HG03025 (cell line): ENCODE data around the gene KIAA1143.

Experiments
- ATAC-seq: cut with Tn5 transposase; IDR thresholded peaks from one replicate; pipeline ENCODE4 v1.9.1; 2021; ENCODE audit warnings: mild to moderate bottlenecking, moderate library complexity; ENCODE audit not compliant: unreplicated experiment, low FRiP score

Gene KIAA1143

DNA sequence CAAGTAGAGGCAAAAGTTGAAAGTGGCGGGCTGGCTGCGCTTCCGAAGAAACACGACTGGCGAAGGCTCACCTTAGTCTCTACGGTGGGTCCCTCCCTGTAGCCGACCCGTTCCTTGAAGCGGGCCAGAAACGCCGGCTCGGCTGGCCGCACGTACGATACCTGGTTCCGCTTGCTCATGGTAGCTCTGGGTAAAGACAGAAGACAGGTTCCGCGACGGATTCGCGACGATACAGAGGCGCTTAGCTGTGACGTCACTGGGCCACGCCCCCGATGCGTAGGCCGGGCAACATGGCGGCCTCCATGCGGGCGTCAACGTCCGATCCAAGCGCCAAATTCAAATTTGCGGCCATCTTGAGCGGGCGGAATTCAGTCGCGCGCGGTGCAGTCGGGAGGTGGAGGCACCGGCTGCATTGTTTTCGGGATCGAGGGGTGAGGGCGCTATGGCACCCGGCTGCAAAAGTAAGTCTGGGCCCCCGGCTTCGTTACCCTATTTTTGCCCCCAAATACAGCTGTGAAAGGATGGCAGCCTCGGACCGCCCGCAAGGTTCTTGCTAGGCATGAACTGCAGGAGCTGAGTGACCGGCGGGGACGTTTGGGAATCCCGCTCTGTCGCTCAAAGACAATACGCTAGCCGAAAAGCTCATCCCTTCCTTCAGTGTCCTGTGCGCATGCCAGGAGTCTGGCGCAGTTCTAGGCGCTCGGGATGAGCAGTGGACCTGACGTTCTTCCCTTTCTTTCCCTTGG, at the start of gene KIAA1143, which contains the start of gene KIF15:
Gene KIAA1143 (minus strand): TSS at position 196 of the 746 bp plus-strand sequence. CDS start 17 bp downstream, at position 179.
Gene KIF15 (plus strand): TSS at position 371 of the 746 bp plus-strand sequence. CDS start 72 bp downstream, at position 443.
- peak; percentile 80 for ATAC-seq

DNA sequence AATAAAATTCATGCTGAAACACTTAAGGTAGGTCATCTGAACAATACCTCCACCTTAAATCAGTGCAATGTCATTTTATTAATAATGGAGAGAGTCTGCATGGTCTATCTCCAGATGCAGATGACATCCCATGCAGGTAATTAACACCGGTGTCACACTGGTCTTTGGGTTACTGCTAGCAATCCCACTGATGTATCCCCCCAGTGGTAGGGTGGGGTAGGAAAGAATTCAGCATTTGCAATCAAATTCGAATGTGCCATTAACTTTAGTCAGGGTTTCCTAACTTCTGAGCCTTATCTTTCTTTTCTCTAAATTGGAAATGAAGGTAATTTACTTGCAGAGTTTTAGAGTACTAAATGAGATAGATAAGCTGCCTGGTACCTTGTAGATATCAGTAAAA, 44.5 kb upstream of the KIAA1143 start:
- no peak for ATAC-seq

GRCh38 chr3:44803298-44803697, 41.9 kb upstream of the KIAA1143 start:
- no peak for ATAC-seq

DNA sequence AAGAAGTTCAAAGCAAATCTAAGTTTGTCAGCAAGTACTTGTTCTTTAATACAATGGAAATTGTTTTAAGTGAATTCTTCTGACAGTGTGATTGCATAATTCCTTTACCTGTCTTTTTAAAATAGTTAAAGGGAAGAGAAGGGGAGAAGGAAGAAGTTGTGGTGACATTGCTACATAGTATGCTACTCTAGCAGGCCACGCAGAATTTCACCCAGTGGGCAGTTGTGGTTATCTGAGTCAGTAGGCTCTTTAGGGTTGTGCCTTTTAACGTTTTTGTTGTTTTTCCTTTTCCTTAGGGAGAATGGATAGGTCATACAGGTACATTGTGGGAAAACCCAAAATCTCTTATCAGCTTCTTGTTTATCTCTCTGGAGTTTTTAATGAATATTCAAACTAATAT, 40.6 kb upstream of the KIAA1143 start:
- ATAC-seq, result no peak

GRCh38 chr3:44795197-44795596, 33.8 kb upstream of the KIAA1143 start:
- no peak for ATAC-seq

DNA sequence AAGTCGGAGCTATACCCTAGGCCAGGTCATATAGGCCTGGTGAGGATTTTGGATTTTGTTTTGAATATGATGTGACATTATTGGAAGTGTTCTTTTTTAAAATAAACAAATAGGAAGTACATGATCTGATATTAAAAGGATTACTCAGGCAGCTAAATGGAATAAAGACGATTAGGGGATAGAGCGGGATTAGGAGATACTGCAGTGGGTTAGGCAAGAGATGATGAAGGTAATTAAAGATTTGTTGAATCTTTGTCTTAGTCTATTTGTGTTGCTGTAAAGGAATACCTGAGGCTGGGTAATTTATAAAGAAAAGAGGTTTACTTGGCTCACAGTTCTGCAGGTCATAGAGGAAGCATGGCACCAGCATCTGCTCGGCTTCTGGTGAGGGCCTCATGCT, 21.5 kb upstream of the KIAA1143 start:
- no peak for ATAC-seq

GRCh38 chr3:44772099-44772442, 10.7 kb upstream of the KIAA1143 start:
- no peak for ATAC-seq

GRCh38 chr3:44771424-44772098, 10.1 kb upstream of the KIAA1143 start:
- no peak for ATAC-seq

DNA sequence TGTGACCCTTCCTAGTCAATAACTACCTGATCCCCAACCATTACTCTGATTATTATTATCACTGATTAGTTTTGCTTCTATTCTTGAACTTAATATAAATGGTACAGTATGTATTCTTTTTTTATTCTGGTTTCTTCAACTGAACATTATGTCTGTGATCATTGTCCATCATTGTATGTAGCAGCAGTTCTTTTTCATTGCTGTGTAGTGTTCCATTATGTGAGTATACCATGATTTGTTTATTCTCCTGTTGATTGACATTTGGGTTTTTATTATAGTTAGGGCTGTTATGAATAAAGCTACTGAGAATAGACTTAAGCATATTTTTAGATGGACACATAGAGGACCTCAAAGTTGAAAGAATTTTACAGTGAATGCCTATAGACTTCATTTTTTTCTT, 2.8 kb upstream of the KIAA1143 start:
- ATAC-seq, result no peak

GRCh38 chr3:44762690-44763089, 1.3 kb upstream of the KIAA1143 start:
- no peak for ATAC-seq

- ATAC-seq, result no peak
Measured at GRCh38 chr3:44762170-44762677, 805 bp upstream of the KIAA1143 start.

GRCh38 chr3:44761101-44761423, 357 bp downstream of the KIAA1143 start:
- no peak for ATAC-seq

DNA sequence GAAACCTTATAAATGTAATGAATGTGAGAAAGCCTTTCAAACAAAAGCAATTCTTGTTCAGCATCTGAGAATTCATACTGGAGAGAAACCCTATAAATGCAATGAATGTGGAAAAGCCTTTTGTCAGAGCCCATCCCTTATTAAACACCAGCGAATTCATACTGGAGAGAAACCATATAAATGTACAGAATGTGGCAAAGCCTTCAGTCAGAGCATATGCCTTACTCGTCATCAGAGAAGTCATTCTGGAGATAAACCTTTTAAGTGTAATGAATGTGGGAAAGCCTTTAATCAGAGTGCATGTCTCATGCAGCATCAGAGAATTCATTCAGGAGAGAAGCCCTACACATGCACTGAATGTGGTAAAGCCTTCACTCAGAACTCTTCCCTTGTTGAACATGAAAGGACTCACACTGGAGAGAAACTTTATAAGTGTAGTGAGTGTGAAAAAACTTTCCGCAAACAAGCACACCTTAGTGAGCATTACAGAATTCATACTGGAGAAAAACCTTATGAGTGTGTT, 26.7 kb downstream of the KIAA1143 start:
- no peak for ATAC-seq

- ATAC-seq, result peak; percentile 75
Measured at GRCh38 chr3:44729384-44729910, 32.0 kb downstream of the KIAA1143 start, which contains the start of gene ZNF501. Gene ZNF501 (plus strand): TSS chr3:44729635. CDS start chr3:44734422, 4,787 bp downstream.

DNA sequence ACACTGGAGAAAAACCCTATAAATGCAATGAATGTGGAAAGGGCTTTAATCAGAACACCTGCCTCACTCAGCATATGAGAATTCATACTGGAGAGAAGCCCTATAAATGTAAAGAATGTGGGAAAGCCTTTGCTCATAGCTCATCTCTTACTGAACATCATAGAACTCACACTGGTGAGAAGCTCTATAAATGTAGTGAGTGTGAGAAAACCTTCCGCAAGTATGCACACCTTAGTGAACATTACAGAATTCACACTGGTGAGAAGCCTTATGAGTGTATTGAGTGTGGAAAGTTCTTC, 39.4 kb downstream of the KIAA1143 start:
- ATAC-seq, result no peak

GRCh38 chr3:44721231-44722102, 40.0 kb downstream of the KIAA1143 start:
- no peak for ATAC-seq

DNA sequence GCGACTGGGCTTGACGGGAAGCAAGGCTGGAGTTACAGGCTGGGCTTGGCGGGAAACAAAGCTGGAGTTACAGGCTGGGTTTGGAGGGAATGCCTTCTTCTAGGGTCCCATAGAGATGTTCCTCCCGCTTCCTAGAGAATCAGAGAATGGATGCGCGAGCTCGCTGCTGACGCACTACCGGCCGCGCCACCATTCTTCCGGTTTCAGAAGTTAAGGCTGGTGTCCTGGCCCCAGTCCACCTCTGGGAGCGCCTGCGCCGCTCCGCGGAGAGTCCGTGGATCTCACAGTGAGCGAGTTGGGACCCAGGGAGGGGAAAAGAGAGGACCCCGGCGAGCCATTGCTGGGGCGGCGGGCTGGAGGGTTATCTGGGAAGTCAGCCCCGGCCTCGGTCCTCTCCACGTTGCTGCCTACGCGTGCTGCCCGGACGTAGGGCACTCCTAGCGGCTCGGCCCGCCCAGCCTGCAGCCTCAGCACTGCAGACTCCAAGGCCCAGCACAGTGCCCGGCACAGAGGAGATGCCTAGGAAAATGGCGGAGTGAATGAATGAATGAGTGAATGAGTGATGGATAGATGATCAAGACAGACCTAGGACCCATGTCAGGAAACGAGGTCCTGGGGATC, 48.9 kb downstream of the KIAA1143 start, which contains the start of gene ZNF502:
Gene ZNF502 (plus strand): TSS at position 206 of the 621 bp plus-strand sequence. CDS start 7,602 bp downstream, outside the sequence.
- no peak for ATAC-seq
